Naive thymus-derived CD4-positive, alpha-beta T cell (primary cell): Measurements from ENCODE around the gene NTRK3. TPM values are rescaled to one million over a fixed set of nuclear protein-coding genes. Genes with fewer than 3 reads are reported as not detected.

Experiments
- ATAC-seq: fragments of 150-1000 bp; cut with Tn5 transposase; 2 replicates; pipeline ENCODE4 v1.10.0; 2021; ENCODE audit warnings: mild to moderate bottlenecking, moderate library complexity
- CTCF ChIA-PET: fragments of 350-600 bp; sonication (Branson Sonifier 250); formaldehyde crosslinking; loops from one replicate; lab custom pipeline; 2021; ENCODE audit warnings: antibody characterized with exemption; lab: Charles Lee
- POLR2A ChIA-PET: fragments of 350-600 bp; sonication (Branson Sonifier 250); formaldehyde crosslinking; loops from one replicate; lab custom pipeline; 2021; ENCODE audit warnings: antibody characterized with exemption, inconsistent platforms; lab: Charles Lee
- DNase-seq, 9 donors: peaks; one replicate each; pipeline versions ENCODE4 v3.0.0 to v3.0.0-alpha.2; 2020 to 2022; ENCODE audit warnings: mixed read lengths in 1 of 9
- H3K27ac ChIP-seq: one replicate; pipeline ENCODE4 v1.7.0; 2013; ENCODE audit warnings: mild to moderate bottlenecking, low read depth, low read length, moderate library complexity
- H3K27me3 ChIP-seq, 2 donors: one replicate each; pipeline ENCODE4 v1.7.0; 2013; ENCODE audit warnings: low read length in 2 of 2, mild to moderate bottlenecking in 2 of 2, moderate library complexity in 2 of 2; ENCODE audit not compliant: control insufficient read depth in 2 of 2, insufficient read depth in 2 of 2
- H3K36me3 ChIP-seq, 3 experiments: 1 replicate in 2 of 3; 2 replicates in 1 of 3; pipeline ENCODE4 v1.7.0; 2013; ENCODE audit warnings: low read length in 3 of 3, mild to moderate bottlenecking in 3 of 3, moderate library complexity in 1 of 3; ENCODE audit not compliant: insufficient read depth in 3 of 3, control insufficient read depth in 2 of 3
- H3K4me1 ChIP-seq, 2 donors: one replicate each; pipeline ENCODE4 v1.7.0; 2013; ENCODE audit warnings: low read length in 2 of 2, mild to moderate bottlenecking in 2 of 2, moderate library complexity in 1 of 2; ENCODE audit not compliant: control insufficient read depth in 2 of 2, insufficient read depth in 2 of 2
- H3K4me3 ChIP-seq: 2 replicates; pipeline ENCODE4 v1.7.0; 2013; ENCODE audit warnings: mild to moderate bottlenecking, low read length
- H3K9me3 ChIP-seq, 3 experiments: 1 replicate in 2 of 3; 2 replicates in 1 of 3; pipeline ENCODE4 v1.7.0; 2013; ENCODE audit warnings: low read length in 3 of 3; ENCODE audit not compliant: control insufficient read depth in 2 of 3
- H3K27ac Mint-ChIP-seq, 9 donors: one replicate each; pipeline ENCODE4 v1.8.0; 2020 to 2022; ENCODE audit warnings: mixed read lengths in 9 of 9, mild to moderate bottlenecking in 8 of 9, moderate library complexity in 5 of 9, inconsistent platforms in 2 of 9
- H3K27me3 Mint-ChIP-seq, 5 donors: one replicate each; pipeline ENCODE4 v1.8.0; 2021 to 2022; ENCODE audit warnings: mixed read lengths in 5 of 5, mild to moderate bottlenecking in 1 of 5
- H3K36me3 Mint-ChIP-seq, 5 donors: one replicate each; pipeline ENCODE4 v1.8.0; 2020 to 2022; ENCODE audit warnings: mixed read lengths in 5 of 5, mild to moderate bottlenecking in 3 of 5, inconsistent platforms in 1 of 5
- H3K4me1 Mint-ChIP-seq, 7 donors: one replicate each; pipeline ENCODE4 v1.8.0; 2020 to 2022; ENCODE audit warnings: mixed read lengths in 7 of 7, mild to moderate bottlenecking in 3 of 7, inconsistent platforms in 1 of 7
- H3K4me3 Mint-ChIP-seq, 10 donors: one replicate each; pipeline ENCODE4 v1.8.0; 2020 to 2022; ENCODE audit warnings: mild to moderate bottlenecking in 10 of 10, mixed read lengths in 10 of 10, moderate library complexity in 6 of 10, inconsistent platforms in 2 of 10
- H3K9me3 Mint-ChIP-seq, 11 donors: one replicate each; pipeline ENCODE4 v1.8.0; 2020 to 2022; ENCODE audit warnings: mixed read lengths in 11 of 11, mild to moderate bottlenecking in 4 of 11, inconsistent platforms in 1 of 11, moderate library complexity in 1 of 11
- intact Hi-C, 2 donors: fragments of 100-400 bp; cut with micrococcal nuclease; formaldehyde crosslinking; loops; one replicate each; pipeline ENCODE4 v1.15.1; 2023
- polyA plus RNA-seq, 2 donors: library from polyadenylated mRNA; unstranded; fragments of 300-500 nt; fragmentation: Illumina TruSeq; gene quantifications; one replicate each; pipeline ENCODE4 v1.2.3, GENCODE V29; 2021
- total RNA-seq, 6 experiments: library from RNA in 5 of 6; stranded (reverse) in 5 of 6; gene quantifications; 1 replicate in 5 of 6; 2 replicates in 1 of 6; pipeline ENCODE4 v1.2.3 and lab custom pipeline; 2021 to 2026

Gene NTRK3
- total and polyA plus RNA-seq, 7 experiments from 2014 or later = 0.05 to 0.78 TPM; not detected in 5

DNA sequence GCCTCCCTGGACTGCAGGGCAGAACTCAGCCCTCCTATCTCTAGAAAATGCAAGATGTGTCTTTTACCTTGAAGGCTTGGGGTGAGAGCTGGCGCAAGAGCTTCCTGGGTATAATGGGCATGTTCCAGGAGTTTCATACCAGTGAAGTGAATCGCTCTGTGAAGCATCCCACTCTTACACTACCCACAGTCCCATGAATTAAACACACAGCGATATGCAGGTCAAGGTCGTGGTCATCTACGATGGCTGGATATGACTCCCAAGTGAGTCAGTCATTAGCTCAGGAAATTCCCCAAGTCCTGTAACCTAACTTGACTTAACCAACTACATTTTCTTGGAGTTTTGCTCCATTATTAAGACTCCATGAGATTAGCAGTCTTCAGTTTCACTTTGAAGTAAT is 439.7 kb downstream of the NTRK3 start:
- H3K4me3 ChIP-seq = no peak overlapping the region
- CTCF ChIA-PET = no interaction called here
- Mint-ChIP-seq H3K36me3 (no peaks in the 10 kb centered on the region), H3K4me1 (no peaks in the 10 kb centered on the region), H3K4me3 (no peak overlapping the region), H3K9me3 (peaks cover 0 to 6% (median 0%) of the 10 kb centered on the region in 11 donors), H3K27me3 (peaks cover 0 to under 1% (median 0%) of the 10 kb centered on the region in 5 donors), H3K27ac (no peak overlapping the region)
- DNase-seq (no peak), ATAC-seq (no peak)
- no peaks in the 10 kb centered on the region for H3K27me3 ChIP-seq
- no peak overlapping the region for H3K27ac ChIP-seq
- H3K36me3 ChIP-seq = no peaks in the 10 kb centered on the region
- POLR2A ChIA-PET = no interaction called here
- H3K9me3 ChIP-seq = no peaks in the 10 kb centered on the region
- H3K4me1 ChIP-seq = no peaks in the 10 kb centered on the region
- intact Hi-C loops = no loop called here

DNA sequence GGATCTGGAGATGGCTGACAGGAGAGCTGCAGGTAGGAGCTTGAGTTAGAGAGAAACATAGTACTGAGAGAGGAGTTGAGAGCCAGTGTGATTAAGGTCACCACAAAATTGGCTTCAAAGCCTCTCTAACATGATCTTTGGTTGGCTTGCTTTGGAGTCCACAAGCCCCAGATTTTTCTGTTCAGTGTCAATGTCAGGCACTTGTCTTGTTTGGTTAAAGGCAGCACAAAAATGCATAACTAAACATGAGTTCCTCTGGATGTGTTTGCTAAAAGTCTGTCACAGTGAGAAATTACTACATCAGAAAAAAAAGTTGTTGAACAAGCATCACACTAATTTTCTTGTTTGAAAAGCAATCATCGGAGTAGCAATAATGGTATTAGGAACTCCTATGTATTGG is 440.5 kb downstream of the NTRK3 start:
- no peak overlapping the region for H3K27ac ChIP-seq
- intact Hi-C loops = no loop called here
- Mint-ChIP-seq H3K27me3 (peaks cover 0 to 5% (median 0%) of the 10 kb centered on the region in 5 donors), H3K36me3 (no peaks in the 10 kb centered on the region), H3K9me3 (peaks cover 0 to 6% (median 0%) of the 10 kb centered on the region in 11 donors), H3K4me3 (no peak overlapping the region), H3K4me1 (no peaks in the 10 kb centered on the region), H3K27ac (no peak overlapping the region)
- H3K9me3 ChIP-seq = no peaks in the 10 kb centered on the region
- CTCF ChIA-PET = no interaction called here
- ATAC-seq (no peak), DNase-seq (no peak)
- H3K27me3 ChIP-seq = no peaks in the 10 kb centered on the region
- H3K4me3 ChIP-seq = no peak overlapping the region
- POLR2A ChIA-PET = no interaction called here
- H3K36me3 ChIP-seq = no peaks in the 10 kb centered on the region
- H3K4me1 ChIP-seq = no peaks in the 10 kb centered on the region

Other genes with a start within 250 kb of the NTRK3 start
- 10 to 100 TPM in 4 of 5 experiments, 1 to 10 TPM in 1; 9.2 to 32.1 (median 28.5) TPM for gene MRPL46, start 210.6 kb upstream of the NTRK3 start, total RNA-seq
- gene MRPL46, start 210.6 kb upstream of the NTRK3 start, polyA plus RNA-seq = 10 to 100 TPM; 54.4 to 74.3 TPM
- 10 to 100 TPM; 12.8 to 55.7 (median 24.0) TPM for gene MRPS11, start 211.0 kb upstream of the NTRK3 start, total RNA-seq
- gene MRPS11, start 211.0 kb upstream of the NTRK3 start, polyA plus RNA-seq = 10 to 100 TPM; 66.7 to 77.6 TPM